Eye (tissue), 1 donor: ENCODE data around the gene APOBEC2.
"Not testable (repeated sequence)": the region's sequence is repeated elsewhere in the genome, so short reads cannot be mapped to it uniquely, and the experiment has no call there.

Experiments used
- DNase-seq: peaks from one replicate; pipeline ENCODE4 v3.0.0-alpha.2; 2015

APOBEC2 gene

DNA sequence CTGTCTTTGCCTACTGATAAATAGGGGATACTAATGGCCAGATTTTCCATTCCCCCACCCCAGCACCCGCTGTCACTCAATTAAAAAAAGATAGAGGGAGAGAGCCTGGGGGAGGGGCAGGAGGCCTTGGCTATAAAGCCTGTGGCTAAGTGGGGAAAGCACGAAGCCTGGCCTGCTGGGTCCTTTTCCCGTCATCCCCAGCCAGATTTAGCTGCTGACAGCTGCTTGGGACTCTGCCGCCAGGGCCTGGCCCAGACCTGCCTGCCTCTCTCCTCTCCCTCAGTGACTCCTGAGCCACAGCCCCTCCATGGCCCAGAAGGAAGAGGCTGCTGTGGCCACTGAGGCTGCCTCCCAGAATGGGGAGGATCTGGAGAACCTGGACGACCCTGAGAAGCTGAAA is at the start of gene APOBEC2:
TSS of gene APOBEC2 (plus strand) at position 162 of the 400 bp plus-strand sequence. CDS start at position 308, 146 bp downstream.
- DNase-seq: peak; percentile 42

- DNase-seq: peak; percentile 65
Measured at GRCh38 chr6:41006217-41006616, 46.8 kb upstream of the APOBEC2 start.

DNA sequence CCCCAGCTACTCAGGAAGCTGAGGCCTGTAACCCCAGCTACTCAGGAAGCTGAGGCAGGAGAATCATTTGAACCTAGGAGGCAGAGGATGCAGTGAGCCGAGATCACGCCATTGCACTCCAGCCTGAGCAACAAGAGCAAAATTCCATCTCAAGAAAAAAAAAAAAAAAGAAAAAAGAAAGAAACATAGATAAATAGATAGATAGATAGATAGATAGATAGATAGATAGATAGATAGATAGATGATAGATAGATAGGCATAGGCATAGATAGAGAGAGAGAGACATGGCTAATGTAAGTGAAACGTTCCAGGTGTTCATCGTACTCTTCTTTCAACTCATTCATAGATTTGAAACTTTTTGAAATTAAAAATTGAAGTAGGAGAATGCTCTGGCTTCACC is 46.0 kb upstream of the APOBEC2 start:
- not testable (repeated sequence) for DNase-seq

DNA sequence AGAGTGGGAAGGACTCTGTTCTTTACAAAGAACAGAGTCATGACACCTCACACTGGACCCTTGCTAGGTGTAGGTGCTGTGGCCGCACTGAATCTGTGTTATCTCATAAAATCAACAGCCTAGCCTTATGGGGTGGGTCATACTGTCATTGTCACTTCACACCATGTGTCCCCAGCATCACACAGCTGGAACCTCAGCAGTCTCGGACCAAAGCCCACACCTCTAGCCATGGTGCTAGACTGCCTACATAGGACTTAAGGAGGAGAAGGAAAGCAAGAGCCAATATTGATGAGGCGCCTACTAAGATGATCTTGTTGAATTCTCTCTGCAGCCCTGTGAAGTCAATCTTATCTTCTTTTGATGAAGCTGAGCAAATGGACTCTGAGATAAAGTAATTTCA is 45.0 kb upstream of the APOBEC2 start:
- DNase-seq: no peak

GRCh38 chr6:41009669-41010068 is 43.3 kb upstream of the APOBEC2 start:
- no peak for DNase-seq

DNA sequence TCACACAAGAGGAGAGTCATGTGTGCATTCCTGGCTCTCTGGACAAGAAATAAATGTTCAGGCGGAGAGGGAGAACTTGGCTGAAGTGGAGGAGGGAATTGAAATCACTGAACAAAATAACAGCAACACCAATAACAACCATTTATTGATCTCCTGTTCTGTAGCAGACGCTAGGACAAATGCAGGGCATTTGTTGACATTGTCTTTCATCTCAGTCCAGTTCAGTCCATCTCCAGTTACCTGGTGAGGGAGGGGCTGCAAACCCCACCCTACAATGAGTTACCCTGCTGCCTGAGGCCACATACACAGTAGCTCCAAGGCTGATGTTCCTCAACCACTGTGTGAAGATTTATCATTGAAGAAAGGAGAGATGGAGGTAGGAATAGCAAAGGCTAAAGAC is 41.3 kb upstream of the APOBEC2 start:
- no peak for DNase-seq

DNA sequence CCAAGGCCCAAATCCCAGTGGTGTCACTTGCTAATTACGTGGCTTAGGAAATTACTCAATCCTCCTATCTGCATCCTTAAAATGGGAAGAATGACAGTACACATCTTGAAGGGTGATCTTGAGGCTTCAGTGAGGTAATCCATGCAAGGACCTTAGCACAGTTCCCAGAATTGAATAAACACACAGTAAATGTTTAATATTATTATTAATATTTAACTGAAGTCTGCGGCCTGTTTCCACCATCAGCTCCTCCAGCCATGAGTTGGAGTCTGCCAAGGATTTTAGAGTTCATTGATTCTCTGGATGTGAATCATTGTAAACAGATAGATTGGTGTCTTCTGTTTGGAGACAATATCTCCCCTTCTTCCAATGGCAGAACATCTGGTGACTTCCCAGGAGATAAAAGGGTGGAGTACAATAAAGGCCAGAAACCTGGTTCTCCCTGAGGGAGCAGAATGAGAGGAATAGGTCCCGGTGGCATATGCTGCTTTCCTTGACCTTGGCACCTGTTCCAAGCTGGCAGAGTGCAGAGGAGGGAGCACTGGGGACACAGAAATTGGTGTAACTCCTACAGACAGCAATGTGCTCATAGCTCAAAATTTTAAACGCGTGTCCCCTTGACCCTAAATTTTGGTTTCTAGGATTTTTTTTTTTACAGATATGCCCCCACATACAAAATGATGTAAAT is 39.4 kb upstream of the APOBEC2 start:
- DNase-seq: no peak

GRCh38 chr6:41014780-41015179 is 38.2 kb upstream of the APOBEC2 start:
- no peak for DNase-seq

- not testable (repeated sequence) for DNase-seq
Measured at GRCh38 chr6:41015860-41016259, 37.1 kb upstream of the APOBEC2 start.

- DNase-seq: no peak
Measured at GRCh38 chr6:41017663-41018062, 35.3 kb upstream of the APOBEC2 start.

DNA sequence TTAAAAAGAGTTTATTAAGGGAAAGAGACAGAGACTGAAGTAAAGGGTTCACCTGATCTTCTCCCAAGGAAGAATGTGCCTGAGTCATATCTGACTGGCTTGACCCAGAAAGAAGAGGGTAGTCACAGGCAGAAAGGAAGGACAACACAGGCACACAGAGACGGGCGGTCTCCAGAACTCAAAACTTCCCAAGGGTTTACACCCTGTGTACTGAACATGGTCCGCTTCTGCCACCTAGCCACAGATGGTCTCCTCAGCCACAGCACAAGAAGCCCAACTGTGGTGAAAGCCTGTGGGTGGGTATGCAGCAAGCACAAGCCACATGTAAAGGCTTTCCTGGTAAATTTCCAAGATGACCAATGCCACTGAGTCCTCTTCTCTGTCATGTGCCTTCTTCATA is 31.2 kb upstream of the APOBEC2 start:
- DNase-seq: peak; percentile 28

DNA sequence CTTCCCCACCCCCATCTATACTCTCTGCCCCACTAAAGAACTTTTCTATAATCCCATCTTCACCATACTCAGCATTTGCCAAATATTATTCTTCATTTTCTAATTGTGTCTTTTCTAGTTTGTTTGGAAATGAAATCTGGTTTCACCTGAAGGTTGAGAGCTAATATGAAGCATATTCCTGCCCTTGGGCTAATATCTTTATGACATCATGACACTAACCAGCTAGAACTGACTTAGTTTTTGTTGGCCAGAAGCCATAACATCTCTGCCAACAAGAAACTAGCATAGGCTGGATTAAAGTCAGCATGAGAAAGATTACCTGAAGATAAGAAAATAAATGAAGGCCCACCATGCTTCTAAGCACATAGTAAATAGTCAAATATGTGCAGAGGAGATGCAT is 30.7 kb upstream of the APOBEC2 start:
- DNase-seq: peak; percentile 68

DNA sequence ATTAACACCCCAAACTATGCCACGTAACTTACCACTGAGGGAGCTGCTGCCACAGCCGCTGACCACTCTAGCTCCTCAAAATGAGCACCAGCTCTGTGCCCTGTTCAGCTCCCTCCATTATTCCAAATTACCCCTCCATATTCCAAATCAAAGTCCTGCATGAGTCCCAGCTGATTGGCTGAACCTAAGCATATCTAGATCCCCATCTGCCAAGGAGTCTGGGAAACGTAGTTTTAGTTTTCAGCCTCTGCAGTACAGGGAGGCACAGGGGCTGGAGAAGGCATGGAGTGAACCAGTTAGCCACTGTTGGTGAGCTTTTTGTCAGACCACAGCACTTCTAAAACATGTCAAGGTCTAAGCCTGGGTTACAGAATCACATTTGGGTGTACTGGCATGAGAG is 29.9 kb upstream of the APOBEC2 start:
- no peak for DNase-seq

GRCh38 chr6:41025966-41026530 is 27.0 kb upstream of the APOBEC2 start:
- DNase-seq: no peak

DNA sequence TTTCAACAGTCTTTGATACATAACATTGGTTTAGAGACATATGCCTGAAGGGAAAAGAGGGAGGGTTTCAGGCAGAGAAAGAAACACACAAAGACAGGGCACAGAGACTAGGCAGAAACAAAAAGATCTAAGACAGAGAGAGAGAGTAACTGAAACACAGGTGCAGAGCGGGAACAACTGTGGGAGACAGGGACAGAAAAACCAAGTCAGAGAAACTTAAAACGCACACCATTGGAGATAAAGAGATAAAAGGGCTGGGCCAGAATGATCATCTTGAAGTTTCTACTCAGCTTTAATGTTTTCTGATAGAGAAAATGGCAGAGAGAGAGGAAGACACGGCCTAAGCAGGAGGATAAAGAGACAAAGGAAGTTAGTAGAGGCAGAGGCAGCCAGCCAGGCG is 25.8 kb upstream of the APOBEC2 start:
- DNase-seq: peak; percentile 50

- DNase-seq: peak; percentile 95
Measured at GRCh38 chr6:41027799-41028560, 25.0 kb upstream of the APOBEC2 start.

- DNase-seq: no peak
Measured at GRCh38 chr6:41028561-41029412, 24.2 kb upstream of the APOBEC2 start.

DNA sequence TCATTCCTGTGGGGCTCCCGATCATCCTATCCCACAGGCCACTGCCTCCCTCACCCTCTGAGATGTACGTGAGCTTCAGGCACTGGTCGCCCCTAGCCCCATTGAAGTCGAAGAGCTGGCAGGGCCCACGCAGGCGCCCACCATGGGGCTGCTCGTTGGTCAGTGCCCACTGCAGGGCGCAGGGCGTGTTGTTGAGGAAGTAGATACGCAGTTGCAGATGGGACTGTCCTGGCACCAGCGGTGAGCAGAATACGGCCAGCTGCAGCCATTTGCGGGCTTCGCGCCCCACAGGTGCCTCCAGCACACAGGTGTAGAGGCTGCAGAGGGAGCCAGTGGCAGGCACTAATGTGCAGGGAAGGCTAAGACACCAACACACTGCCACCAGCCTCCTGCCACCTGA is 20.2 kb upstream of the APOBEC2 start:
- DNase-seq: no peak

- DNase-seq: no peak
Measured at GRCh38 chr6:41033776-41034175, 19.2 kb upstream of the APOBEC2 start.

DNA sequence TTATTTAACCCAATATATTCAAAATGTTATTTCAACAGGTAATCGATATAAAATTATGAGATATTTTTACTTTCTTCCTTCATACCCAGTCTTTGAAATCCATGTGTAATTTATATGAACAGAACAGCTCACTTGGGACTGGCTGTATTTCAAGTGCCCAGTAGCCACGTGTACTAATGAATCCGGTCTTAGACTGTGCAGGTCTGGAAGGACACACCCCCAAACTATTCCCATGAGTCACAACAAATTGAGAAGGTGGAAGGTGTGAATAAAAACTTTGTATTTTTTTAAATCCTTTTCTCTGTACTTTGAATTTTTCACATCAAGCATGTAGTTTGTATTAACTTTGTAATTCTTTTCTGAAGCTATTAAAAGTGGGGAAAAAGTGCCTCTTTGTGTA is 16.8 kb upstream of the APOBEC2 start:
- no peak for DNase-seq

- no peak for DNase-seq
Measured at GRCh38 chr6:41036601-41037000, 16.4 kb upstream of the APOBEC2 start.

- no peak for DNase-seq
Measured at GRCh38 chr6:41037107-41037900, 15.7 kb upstream of the APOBEC2 start.
